ENCODE data around the gene BRME1. TPM values are rescaled to one million over a fixed set of nuclear protein-coding genes. Genes with fewer than 3 reads are reported as not detected.

The BRME1 gene
- polyA plus RNA-seq, 2 of the 4 experiments (the other 2 are of a cell fraction) = 0.12 to 1.2 TPM

DNA sequence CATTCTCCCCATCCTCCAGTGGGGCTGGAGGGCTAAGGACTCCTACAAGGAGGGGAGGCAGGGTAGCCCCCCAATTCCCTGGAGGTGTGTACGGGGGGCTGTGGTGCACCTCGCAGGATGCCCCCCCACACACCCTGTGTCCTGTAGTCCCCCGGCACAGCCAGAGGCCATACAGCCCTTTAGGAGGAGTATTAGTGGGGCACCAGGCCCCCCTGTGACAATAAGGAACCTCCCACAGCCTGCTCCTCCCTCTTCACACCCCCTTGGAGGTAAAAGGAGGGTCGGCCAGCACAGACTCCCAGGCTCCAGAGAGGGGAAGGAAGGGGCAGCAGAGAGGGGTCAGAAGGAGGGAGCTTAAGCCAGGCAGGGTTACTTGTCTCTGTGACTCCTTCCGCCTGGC, 29.1 kb downstream of the BRME1 start, which contains the start of gene NANOS3 (continued):
- TF ChIP-seq EP300 (IDR thresholded peaks at IDR 0.05) (no peak), HOXA7 (CRISPR knock-in tag; IDR thresholded peaks at IDR 0.05) (no peak), HOXB13 (CRISPR knock-in tag; IDR thresholded peaks at IDR 0.05; ENCODE audit: low read depth) (no peak)
- TF ChIP-seq, protein P1, sequence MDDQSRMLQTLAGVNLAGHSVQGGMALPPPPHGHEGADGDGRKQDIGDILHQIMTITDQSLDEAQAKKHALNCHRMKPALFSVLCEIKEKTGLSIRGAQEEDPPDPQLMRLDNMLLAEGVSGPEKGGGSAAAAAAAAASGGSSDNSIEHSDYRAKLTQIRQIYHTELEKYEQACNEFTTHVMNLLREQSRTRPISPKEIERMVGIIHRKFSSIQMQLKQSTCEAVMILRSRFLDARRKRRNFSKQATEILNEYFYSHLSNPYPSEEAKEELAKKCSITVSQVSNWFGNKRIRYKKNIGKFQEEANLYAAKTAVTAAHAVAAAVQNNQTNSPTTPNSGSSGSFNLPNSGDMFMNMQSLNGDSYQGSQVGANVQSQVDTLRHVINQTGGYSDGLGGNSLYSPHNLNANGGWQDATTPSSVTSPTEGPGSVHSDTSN (IDR thresholded peaks at IDR 0.05) = no peak

DNA sequence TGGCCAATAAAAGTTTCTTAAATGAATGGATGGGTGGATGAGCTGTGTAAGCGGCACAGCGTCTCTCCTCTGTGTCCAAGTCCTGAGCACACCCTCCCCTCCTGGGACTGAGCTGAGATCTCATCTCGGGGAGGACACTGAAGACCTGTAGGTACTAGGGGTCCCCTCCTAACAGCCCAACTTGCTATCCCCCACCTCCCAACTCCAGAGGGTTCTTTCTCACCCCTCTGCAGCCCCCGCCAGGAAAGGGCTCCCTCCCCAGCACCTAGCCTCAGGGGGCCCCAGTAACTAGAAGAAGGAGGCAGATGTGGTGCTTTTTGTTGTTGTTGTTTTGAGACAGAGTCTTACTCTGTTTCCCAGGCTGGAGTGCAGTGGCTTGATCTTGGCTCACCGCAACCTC, 30.1 kb downstream of the BRME1 start:
- 93% methylated on average over 5 of the region's 5 CpGs for whole genome bisulfite sequencing (ENCODE audit: missing lambda C conversion rate)
- H3K4me1 ChIP-seq = peaks cover 21% of the 10 kb centered on the region
- TF ChIP-seq ZSCAN20 (CRISPR knock-in tag; IDR thresholded peaks at IDR 0.05) = no peak
- TF ChIP-seq, protein P2, sequence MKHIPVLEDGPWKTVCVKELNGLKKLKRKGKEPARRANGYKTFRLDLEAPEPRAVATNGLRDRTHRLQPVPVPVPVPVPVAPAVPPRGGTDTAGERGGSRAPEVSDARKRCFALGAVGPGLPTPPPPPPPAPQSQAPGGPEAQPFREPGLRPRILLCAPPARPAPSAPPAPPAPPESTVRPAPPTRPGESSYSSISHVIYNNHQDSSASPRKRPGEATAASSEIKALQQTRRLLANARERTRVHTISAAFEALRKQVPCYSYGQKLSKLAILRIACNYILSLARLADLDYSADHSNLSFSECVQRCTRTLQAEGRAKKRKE (CRISPR knock-in tag; IDR thresholded peaks at IDR 0.05; ENCODE audit: low read depth) = no peak
- H3K4me2 ChIP-seq = no peak overlapping the region
- H3K9me3 ChIP-seq = no peaks in the 10 kb centered on the region
- FAIRE-seq = no peak
- H3K4me3 ChIP-seq = no peak overlapping the region
- H3K27ac ChIP-seq = no peak overlapping the region; a peak in 1 of 6 replicates
- CTCF ChIA-PET = interaction anchor here (1.4 to 2.3 kb wide), 2 partner anchors 183 to 200 kb away, joined by 3 to 8 read pairs; no protein-coding TSS in a partner anchor
- DNase-seq (ENCODE audit: low read depth in 1 of 2, low spot score in 1 of 2) = no peak
- no peak for ATAC-seq
- POLR2A ChIA-PET = no interaction called here

DNA sequence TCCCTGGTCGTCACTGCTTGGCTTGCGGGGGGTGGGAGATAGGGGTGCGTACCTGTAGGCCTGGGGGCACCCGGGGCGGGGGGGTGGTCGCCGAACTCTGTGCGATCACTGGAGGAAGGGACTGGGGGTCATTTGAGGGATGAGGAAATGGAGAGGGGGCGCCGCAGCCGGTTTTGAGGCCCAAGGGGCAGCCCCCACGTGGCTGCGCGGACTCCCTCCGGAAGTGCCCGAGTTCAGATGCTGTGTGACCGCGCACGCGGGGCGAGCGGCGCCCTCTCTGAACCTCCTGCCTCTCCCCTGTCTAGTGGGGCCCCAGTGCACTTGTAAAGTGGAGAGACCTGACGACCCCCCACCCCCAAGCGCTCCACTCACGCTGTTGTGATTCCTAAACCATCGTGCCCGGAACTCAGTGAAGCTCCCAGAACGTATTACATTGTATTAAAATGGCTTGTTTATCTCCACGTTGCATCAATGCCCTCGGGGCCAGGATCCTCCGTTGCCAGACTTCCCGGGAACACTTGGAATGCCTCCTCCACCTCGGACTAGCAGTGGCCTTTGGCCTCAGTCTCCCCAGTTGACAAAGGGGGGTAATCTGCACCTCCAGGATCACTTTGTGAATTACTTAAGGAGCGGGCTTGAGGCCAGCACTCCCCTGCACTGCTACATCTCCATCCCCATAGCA, 31.9 kb downstream of the BRME1 start:
- Histone ChIP-seq H3K4me1 (peaks cover 16% of the 10 kb centered on the region; the same call in 2 of the 3 replicates), H3K9me3 (no peaks in the 10 kb centered on the region), H3K4me3 (no peak overlapping the region), H3K4me2 (no peak overlapping the region; the same call in 2 of the 3 replicates), H3K27ac (no peak overlapping the region; a peak in 1 of 6 replicates)
- 66% methylated on average over 20 of the region's 35 CpGs for WGBS (ENCODE audit: missing lambda C conversion rate)
- ChIA-PET CTCF (interaction anchor here (1.7 kb wide), 1 partner anchor 262 kb away, joined by 3 read pairs; the partner anchor contains the start of gene ASF1B), POLR2A (interaction anchor here (0.6 kb wide), 1 partner anchor 37 kb away, joined by 6 read pairs; no protein-coding TSS in a partner anchor)
- FAIRE-seq = no peak
- TF ChIP-seq GATA3 (IDR thresholded peaks at IDR 0.05; ENCODE audit: borderline replicate concordance) (no peak), ZC3H11A (IDR thresholded peaks at IDR 0.05) (no peak), CBX8 (IDR thresholded peaks at IDR 0.05) (no peak), KDM5A (IDR thresholded peaks at IDR 0.05) (no peak), EHF (CRISPR knock-in tag; IDR thresholded peaks at IDR 0.05) (no peak), EP300 (IDR thresholded peaks at IDR 0.05) (no peak), HDAC2 (IDR thresholded peaks at IDR 0.05) (no peak), NPAS2 (CRISPR knock-in tag; IDR thresholded peaks at IDR 0.05; ENCODE audit: borderline replicate concordance) (no peak), FOSL2 (IDR thresholded peaks at IDR 0.05) (no peak), FOSL2 (CRISPR knock-in tag; IDR thresholded peaks at IDR 0.05) (no peak), BHLHE40 (IDR thresholded peaks at IDR 0.05; ENCODE audit: low read depth, low read length) (no peak)
- TF ChIP-seq, protein P3, sequence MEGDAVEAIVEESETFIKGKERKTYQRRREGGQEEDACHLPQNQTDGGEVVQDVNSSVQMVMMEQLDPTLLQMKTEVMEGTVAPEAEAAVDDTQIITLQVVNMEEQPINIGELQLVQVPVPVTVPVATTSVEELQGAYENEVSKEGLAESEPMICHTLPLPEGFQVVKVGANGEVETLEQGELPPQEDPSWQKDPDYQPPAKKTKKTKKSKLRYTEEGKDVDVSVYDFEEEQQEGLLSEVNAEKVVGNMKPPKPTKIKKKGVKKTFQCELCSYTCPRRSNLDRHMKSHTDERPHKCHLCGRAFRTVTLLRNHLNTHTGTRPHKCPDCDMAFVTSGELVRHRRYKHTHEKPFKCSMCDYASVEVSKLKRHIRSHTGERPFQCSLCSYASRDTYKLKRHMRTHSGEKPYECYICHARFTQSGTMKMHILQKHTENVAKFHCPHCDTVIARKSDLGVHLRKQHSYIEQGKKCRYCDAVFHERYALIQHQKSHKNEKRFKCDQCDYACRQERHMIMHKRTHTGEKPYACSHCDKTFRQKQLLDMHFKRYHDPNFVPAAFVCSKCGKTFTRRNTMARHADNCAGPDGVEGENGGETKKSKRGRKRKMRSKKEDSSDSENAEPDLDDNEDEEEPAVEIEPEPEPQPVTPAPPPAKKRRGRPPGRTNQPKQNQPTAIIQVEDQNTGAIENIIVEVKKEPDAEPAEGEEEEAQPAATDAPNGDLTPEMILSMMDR (IDR thresholded peaks at IDR 0.05) = no peak
- TF ChIP-seq, protein P1 (IDR thresholded peaks at IDR 0.05) = no peak
- TF ChIP-seq, protein P2 (CRISPR knock-in tag; IDR thresholded peaks at IDR 0.05; ENCODE audit: low read depth) = no peak
- no peak for DNase-seq (ENCODE audit: low read depth in 1 of 2, low spot score in 1 of 2)
- no peak for ATAC-seq

Data from A549 (cell line).